GM12878 (cell line): Measurements from ENCODE around the gene FAM222B. TPM values are rescaled to one million over a fixed set of nuclear protein-coding genes. Genes with fewer than 3 reads are reported as not detected.

ENCODE experiments used
- ATAC-seq: fragments of 200-7000 bp; cut with Tn5 transposase; 3 replicates; pipeline ENCODE4 v1.9.1; 2020; ENCODE audit warnings: mild to moderate bottlenecking, moderate library complexity
- BruUV-seq: library from RNA; stranded (reverse); fragments of 400-500 nt; replicated peaks from 2 replicates; lab custom pipeline; 2021; lab: Mats Ljungman, UMichigan
- CTCF ChIA-PET: fragments of 300-600 bp; sonication (Branson Sonifier 250); formaldehyde crosslinking; extraction: SDS; loops from one replicate; lab custom pipeline; 2021; ENCODE audit warnings: inconsistent platforms; lab: Yijun Ruan, JAX
- POLR2A ChIA-PET: fragments of 350-600 bp; formaldehyde crosslinking; extraction: SDS; loops from one replicate; lab custom pipeline; 2021; ENCODE audit warnings: inconsistent platforms; lab: Charles Lee
- RAD21 ChIA-PET: fragments of 300-600 bp; sonication (Branson Sonifier 250); formaldehyde crosslinking; loops from one replicate; lab custom pipeline; 2023; ENCODE audit warnings: antibody characterized with exemption; ENCODE audit not compliant: unreplicated experiment; lab: Charles Lee
- SMC1A ChIA-PET: fragments of 300-600 bp; sonication (Branson Sonifier 250); formaldehyde crosslinking; loops from one replicate; lab custom pipeline; 2023; ENCODE audit not compliant: unreplicated experiment, uncharacterized antibody; lab: Charles Lee
- DNase-seq: peaks from one replicate; pipeline ENCODE4 v3.0.0-alpha.2; 2011; ENCODE audit warnings: low read depth, low spot score
- FAIRE-seq: peaks from 3 replicates; lab custom pipeline; 2011; peaks lifted over from hg19 to GRCh38; lab: Jason Lieb, UNC
- H2AFZ ChIP-seq: 2 replicates; pipeline ENCODE4 v1.6.0; 2011; ENCODE audit warnings: low read depth, low read length, control low read depth; ENCODE audit not compliant: control insufficient read depth
- H3K27ac ChIP-seq: 2 replicates; pipeline ENCODE4 v1.5.1; 2011; ENCODE audit warnings: control low read depth; ENCODE audit not compliant: control insufficient read depth, insufficient read depth
- H3K27me3 ChIP-seq, 2 experiments: replicated peaks in 1 of 2; 2 replicates each; pipeline versions ENCODE4 v1.6.0 to v1.6.1; 2011; ENCODE audit warnings: low read length in 1 of 2; ENCODE audit not compliant: control insufficient read depth in 2 of 2, insufficient read depth in 2 of 2
- H3K36me3 ChIP-seq, 2 experiments: 2 replicates each; pipeline ENCODE4 v1.5.1; 2011; ENCODE audit warnings: low read length in 1 of 2; ENCODE audit not compliant: control insufficient read depth in 2 of 2, insufficient read depth in 2 of 2
- H3K4me1 ChIP-seq: 2 replicates; pipeline ENCODE4 v1.6.1; 2011; ENCODE audit warnings: mild to moderate bottlenecking, low read length, moderate library complexity, mixed read lengths; ENCODE audit not compliant: control insufficient read depth, insufficient read depth
- H3K4me2 ChIP-seq: 2 replicates; pipeline ENCODE4 v1.6.0; 2011; ENCODE audit warnings: control low read depth; ENCODE audit not compliant: control insufficient read depth, insufficient read depth
- H3K4me3 ChIP-seq: fragments of 200-600 bp; sonication (generic); 2 replicates; pipeline ENCODE4 v1.5.1; 2016
- H3K79me2 ChIP-seq: 2 replicates; pipeline ENCODE4 v1.6.0; 2011; ENCODE audit warnings: low read length; ENCODE audit not compliant: control insufficient read depth, insufficient read depth
- H3K9ac ChIP-seq: 2 replicates; pipeline ENCODE4 v1.8.0; 2011; ENCODE audit warnings: low read length, control low read depth, mixed read lengths; ENCODE audit not compliant: control insufficient read depth, insufficient read depth
- H3K9me3 ChIP-seq: replicated peaks from 3 replicates; pipeline ENCODE4 v1.5.1; 2011; ENCODE audit warnings: mild to moderate bottlenecking, low read length; ENCODE audit not compliant: control insufficient read depth, insufficient read depth
- H4K20me1 ChIP-seq: 2 replicates; pipeline ENCODE4 v1.6.0; 2011; ENCODE audit not compliant: control insufficient read depth, insufficient read depth
- ESRRA ChIP-seq: IDR thresholded peaks from 2 replicates; pipeline ENCODE4 v1.6.1; 2012; ENCODE audit warnings: mild to moderate bottlenecking, low read length, improper control_type of control experiment
- IRF4 ChIP-seq: IDR thresholded peaks from 2 replicates; pipeline ENCODE4 v1.6.1; 2011; ENCODE audit warnings: low read depth, low read length
- MXI1 ChIP-seq: fragments of 150-350 bp; IDR thresholded peaks from 2 replicates; pipeline ENCODE4 v1.6.1; 2011; ENCODE audit warnings: low read depth, mild to moderate bottlenecking, inconsistent platforms, low read length, improper control_type of control experiment
- POLR2A ChIP-seq: IDR thresholded peaks from 2 replicates; pipeline ENCODE4 v1.6.1; 2011; ENCODE audit warnings: low read depth, mild to moderate bottlenecking, low read length
- POLR2AphosphoS5 ChIP-seq: IDR thresholded peaks from 2 replicates; pipeline ENCODE4 v1.6.1; 2011; ENCODE audit warnings: mild to moderate bottlenecking, low read length, inconsistent platforms
- POU2F2 ChIP-seq: IDR thresholded peaks from 3 replicates; pipeline ENCODE4 v1.6.1; 2011; ENCODE audit warnings: low read depth, mild to moderate bottlenecking, low read length, borderline replicate concordance
- SMAD5 ChIP-seq: IDR thresholded peaks from 2 replicates; pipeline ENCODE4 v1.6.1; 2016; ENCODE audit warnings: antibody characterized with exemption, low read depth
- SPI1 ChIP-seq: IDR thresholded peaks from 2 replicates; pipeline ENCODE4 v1.6.1; 2011; ENCODE audit warnings: low read depth, mild to moderate bottlenecking, low read length, moderate library complexity, borderline replicate concordance; ENCODE audit not compliant: insufficient read depth
- WGBS: methylation state at CpG from one replicate; pipeline ENCODE4 v1.1.6; 2016; ENCODE audit warnings: low lambda C conversion rate; ENCODE audit not compliant: insufficient replicate concordance, insufficient coverage; ENCODE audit errors: missing lambda C conversion rate; 5-methylcytosine and 5-hydroxymethylcytosine counted together
- in situ Hi-C: fragments of 300-500 bp; cut with MboI; formaldehyde crosslinking; loops from 9 replicates; pipeline ENCODE4 v1.14.3; 2018; ENCODE audit warnings: mixed read lengths
- intact Hi-C: fragments of 100-400 bp; cut with micrococcal nuclease; formaldehyde crosslinking; loops from one replicate; pipeline ENCODE4 v1.14.2; 2022; ENCODE audit not compliant: unreplicated experiment
- polyA plus RNA-seq, 11 experiments: library from polyadenylated mRNA; depleted of rRNA in 4 of 11; unstranded in 6 of 11; stranded (reverse) in 5 of 11; fragments of >200 nt; fragmentation: Nextera tagmentation in 4 of 11; fragmentation: Illumina TruSeq in 1 of 11; extraction: Ambion mirVana in 4 of 11; extraction: Trizol in 1 of 11; gene quantifications; 1 replicate in 1 of 11; 2 replicates in 10 of 11; pipeline versions ENCODE4 v1.2.1 to v1.2.3, GENCODE V29; 2011 to 2016; ENCODE audit warnings: inconsistent platforms in 2 of 11, missing spikeins in 2 of 11, low read depth in 1 of 11
- total RNA-seq, 4 experiments: library from RNA; depleted of rRNA in 3 of 4; stranded (reverse); fragments of >200 nt in 3 of 4; fragmentation: Illumina TruSeq in 1 of 4; extraction: Trizol in 1 of 4; gene quantifications; 2 replicates each; pipeline versions ENCODE4 v1.2.1 to v1.2.3, GENCODE V29; 2013 to 2021

FAM222B gene
- total and polyA plus RNA-seq, 10 of the 15 experiments (the other 5 are each of a cell fraction or from before 2014, with no cell fraction given), result 2.8 to 18.3 (median 6.4) TPM

DNA sequence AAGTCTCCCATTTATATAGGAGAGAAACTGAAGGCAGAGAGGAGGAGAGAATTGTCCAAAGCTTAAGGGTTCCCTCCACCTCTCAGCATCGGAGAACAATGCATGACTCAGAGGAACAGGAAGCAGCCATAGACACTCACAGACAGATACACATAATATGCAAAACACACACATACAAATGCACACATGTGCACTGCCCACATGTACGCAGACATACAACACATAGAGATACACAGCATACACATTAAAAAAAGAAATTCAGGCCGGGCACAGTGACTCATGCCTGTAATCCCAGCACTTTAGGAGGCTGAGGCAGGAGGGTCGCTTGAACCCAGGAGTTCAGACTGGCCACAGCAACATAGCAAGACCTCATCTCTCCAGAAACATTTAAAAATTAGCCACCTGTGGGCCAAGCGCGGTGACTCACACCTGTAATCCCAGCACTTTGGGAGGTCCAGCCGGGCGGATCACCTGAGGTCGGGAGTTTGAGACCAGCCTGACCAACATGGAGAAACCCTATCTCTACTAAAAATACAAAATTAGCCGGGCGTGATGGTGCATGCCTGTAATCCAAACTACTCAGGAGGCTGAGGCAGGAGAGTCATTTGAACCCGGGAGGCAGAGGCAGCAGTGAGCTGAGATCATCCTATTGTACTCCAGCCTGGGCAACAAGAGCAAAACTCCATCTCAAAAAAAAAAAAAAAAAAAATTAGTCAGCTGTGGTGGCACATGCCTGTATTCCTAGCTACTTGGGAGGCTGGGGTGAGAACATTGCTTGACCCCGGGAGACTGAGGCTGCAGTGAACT lies 23.6 kb upstream of the FAM222B start:
- RAD21 ChIA-PET, result interaction anchor here (0.7 to 2.4 kb wide), 4 partner anchors 13 to 139 kb away, joined by 4 to 7 read pairs (median 5); no protein-coding TSS in a partner anchor
- in situ Hi-C loops, result no loop called here
- Histone ChIP-seq H3K4me1 (peaks cover 13% of the 10 kb centered on the region), H3K79me2 (no peaks in the 10 kb centered on the region), H2AFZ (peak overlapping the region; percentile 48), H3K9ac (peak overlapping the region; percentile 32), H4K20me1 (no peaks in the 10 kb centered on the region), H3K9me3 (no peaks in the 10 kb centered on the region), H3K27me3 (no peaks in the 10 kb centered on the region), H3K36me3 (no peaks in the 10 kb centered on the region; a peak in 1 of 4 replicates), H3K4me3 (no peak overlapping the region), H3K27ac (peak overlapping the region; percentile 31; the same call in 1 of the 2 replicates), H3K4me2 (peak overlapping the region; percentile 22; the same call in 1 of the 2 replicates)
- FAIRE-seq, result peak; percentile 94
- CTCF ChIA-PET, result interaction anchor here (0.7 to 2.2 kb wide), 6 partner anchors 14 to 219 kb away, joined by 3 to 12 read pairs (median 4); no protein-coding TSS in a partner anchor
- BruUV-seq, result no TSS peak
- intact Hi-C loops, result no loop called here
- POLR2A ChIA-PET, result interaction anchor here (0.6 to 1.0 kb wide), 3 partner anchors 23 to 1555 kb away, joined by 3 to 4 read pairs (median 3); partner anchors contain the start of gene FAM222B
- TF ChIP-seq POLR2A (0 out of 2 replicates have a peak, but pooled peaks have one; percentile 35), SMAD5 (no peak), IRF4 (0 out of 2 replicates have a peak, but pooled peaks have one; percentile 31), MXI1 (peak; percentile 39; the same call in 1 of the 2 replicates), ESRRA (no peak), POU2F2 (peak; percentile 96), SPI1 (peak; percentile 47; the same call in 1 of the 2 replicates), POLR2AphosphoS5 (0 out of 2 replicates have a peak, but pooled peaks have one; percentile 28)
- SMC1A ChIA-PET, result interaction anchor here (0.9 to 4.0 kb wide), 2 partner anchors 27 to 103 kb away, joined by 3 to 19 read pairs; no protein-coding TSS in a partner anchor
- no peak for DNase-seq
- ATAC-seq, result peak; percentile 91
- 68% methylated on average over 13 of the region's 13 CpGs for WGBS
